ENCODE data around the gene PRKCH.

Gene PRKCH

GRCh38 chr14:61391119-61391518 lies 69.7 kb downstream of the PRKCH start:
- FAIRE-seq (peak; percentile 28), DNase-seq (ENCODE audit: insufficient read length, low spot score) (no peak)
- TF ChIP-seq POU2F2 (IDR thresholded peaks at IDR 0.05; ENCODE audit: low read depth, low read length) (no peak), TAF1 (IDR thresholded peaks at IDR 0.05; ENCODE audit: low read depth, low read length) (no peak), POLR2A (IDR thresholded peaks at IDR 0.05; ENCODE audit: low read depth, low read length) (no peak)

- TF ChIP-seq POU2F2 (IDR thresholded peaks at IDR 0.05; ENCODE audit: low read depth, low read length) (no peak), POLR2AphosphoS5 (IDR thresholded peaks at IDR 0.05; ENCODE audit: low read depth, low read length) (no peak), PAX5 (IDR thresholded peaks at IDR 0.05; ENCODE audit: insufficient read depth, low read length, severe bottlenecking) (no peak), POLR2A (IDR thresholded peaks at IDR 0.05; ENCODE audit: low read depth, low read length) (no peak), SPI1 (IDR thresholded peaks at IDR 0.05; ENCODE audit: low read depth, low read length) (no peak)
- peak; percentile 50 for FAIRE-seq
Measured at GRCh38 chr14:61392297-61392696, 70.9 kb downstream of the PRKCH start.

DNA sequence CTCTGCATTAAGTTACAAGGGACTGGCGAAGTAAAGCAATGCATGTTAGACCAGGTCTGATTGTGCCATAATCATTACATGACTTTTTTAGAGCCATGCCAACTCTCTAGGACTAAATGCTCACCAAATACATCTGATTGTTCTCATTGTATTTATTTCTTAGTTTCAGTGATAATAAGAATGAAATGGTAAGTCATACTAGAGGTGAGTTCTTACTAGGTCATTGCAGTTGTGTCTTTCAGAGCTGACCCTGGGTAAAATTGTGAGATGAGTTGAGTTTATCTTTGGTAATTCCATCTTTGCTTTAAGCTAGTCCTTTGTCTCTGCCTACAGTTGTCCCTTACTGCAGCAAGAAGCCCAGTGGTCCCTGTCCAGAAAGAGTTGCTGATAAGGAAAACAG lies 73.2 kb downstream of the PRKCH start:
- DNase-seq (ENCODE audit: insufficient read length, low spot score) (no peak), FAIRE-seq (peak; percentile 66)
- no peak for TF ChIP-seq POU2F2 (IDR thresholded peaks at IDR 0.05; ENCODE audit: low read depth, low read length)
- TF ChIP-seq TAF1 (IDR thresholded peaks at IDR 0.05; ENCODE audit: low read depth, low read length) = no peak
- TF ChIP-seq PAX5 (IDR thresholded peaks at IDR 0.05; ENCODE audit: insufficient read depth, low read length, severe bottlenecking) = no peak
- no peak for TF ChIP-seq POLR2A (IDR thresholded peaks at IDR 0.05; ENCODE audit: low read depth, low read length)
- no peak for TF ChIP-seq SPI1 (IDR thresholded peaks at IDR 0.05; ENCODE audit: low read depth, low read length)
- TF ChIP-seq POLR2AphosphoS5 (IDR thresholded peaks at IDR 0.05; ENCODE audit: low read depth, low read length) = no peak

More at GRCh38 chr14:61392297-61392696, 70.9 kb downstream of the PRKCH start:
- DNase-seq (ENCODE audit: insufficient read length, low spot score) = no peak

GRCh38 chr14:61395115-61395725 lies 73.8 kb downstream of the PRKCH start:
- FAIRE-seq = peak; percentile 55
- TF ChIP-seq POLR2AphosphoS5 (IDR thresholded peaks at IDR 0.05; ENCODE audit: low read depth, low read length) = no peak
- no peak for DNase-seq (ENCODE audit: insufficient read length, low spot score)

- no peak for TF ChIP-seq SPI1 (IDR thresholded peaks at IDR 0.05; ENCODE audit: low read depth, low read length)
- TF ChIP-seq POLR2AphosphoS5 (IDR thresholded peaks at IDR 0.05; ENCODE audit: low read depth, low read length) = no peak
- TF ChIP-seq PAX5 (IDR thresholded peaks at IDR 0.05; ENCODE audit: insufficient read depth, low read length, severe bottlenecking) = no peak
- TF ChIP-seq POU2F2 (IDR thresholded peaks at IDR 0.05; ENCODE audit: low read depth, low read length) = no peak
- no peak for TF ChIP-seq POLR2A (IDR thresholded peaks at IDR 0.05; ENCODE audit: low read depth, low read length)
- TF ChIP-seq TAF1 (IDR thresholded peaks at IDR 0.05; ENCODE audit: low read depth, low read length) = no peak
- FAIRE-seq (peak; percentile 45), DNase-seq (ENCODE audit: insufficient read length, low spot score) (no peak)
Measured at GRCh38 chr14:61396279-61396678, 74.9 kb downstream of the PRKCH start.

GRCh38 chr14:61396694-61397093 lies 75.3 kb downstream of the PRKCH start:
- no peak for FAIRE-seq
- TF ChIP-seq SPI1 (IDR thresholded peaks at IDR 0.05; ENCODE audit: low read depth, low read length) (no peak), TAF1 (IDR thresholded peaks at IDR 0.05; ENCODE audit: low read depth, low read length) (no peak)
- no peak for DNase-seq (ENCODE audit: insufficient read length, low spot score)

- DNase-seq (ENCODE audit: insufficient read length, low spot score) (no peak), FAIRE-seq (no peak)
- no peak for TF ChIP-seq POLR2A (IDR thresholded peaks at IDR 0.05; ENCODE audit: low read depth, low read length)
- TF ChIP-seq POLR2AphosphoS5 (IDR thresholded peaks at IDR 0.05; ENCODE audit: low read depth, low read length) = no peak
- TF ChIP-seq POU2F2 (IDR thresholded peaks at IDR 0.05; ENCODE audit: low read depth, low read length) = no peak
- no peak for TF ChIP-seq SPI1 (IDR thresholded peaks at IDR 0.05; ENCODE audit: low read depth, low read length)
- TF ChIP-seq PAX5 (IDR thresholded peaks at IDR 0.05; ENCODE audit: insufficient read depth, low read length, severe bottlenecking) = no peak
- TF ChIP-seq TAF1 (IDR thresholded peaks at IDR 0.05; ENCODE audit: low read depth, low read length) = no peak
Measured at GRCh38 chr14:61397615-61398014, 76.2 kb downstream of the PRKCH start.

GRCh38 chr14:61398221-61398620 lies 76.8 kb downstream of the PRKCH start:
- FAIRE-seq (no peak), DNase-seq (ENCODE audit: insufficient read length, low spot score) (no peak)
- no peak for TF ChIP-seq POLR2A (IDR thresholded peaks at IDR 0.05; ENCODE audit: low read depth, low read length)
- TF ChIP-seq TAF1 (IDR thresholded peaks at IDR 0.05; ENCODE audit: low read depth, low read length) = no peak

GRCh38 chr14:61399365-61399764 lies 78.0 kb downstream of the PRKCH start:
- TF ChIP-seq POU2F2 (IDR thresholded peaks at IDR 0.05; ENCODE audit: low read depth, low read length) (no peak), POLR2AphosphoS5 (IDR thresholded peaks at IDR 0.05; ENCODE audit: low read depth, low read length) (no peak), PAX5 (IDR thresholded peaks at IDR 0.05; ENCODE audit: insufficient read depth, low read length, severe bottlenecking) (no peak), TAF1 (IDR thresholded peaks at IDR 0.05; ENCODE audit: low read depth, low read length) (no peak), POLR2A (IDR thresholded peaks at IDR 0.05; ENCODE audit: low read depth, low read length) (no peak), SPI1 (IDR thresholded peaks at IDR 0.05; ENCODE audit: low read depth, low read length) (no peak)
- FAIRE-seq (no peak), DNase-seq (ENCODE audit: insufficient read length, low spot score) (no peak)

DNA sequence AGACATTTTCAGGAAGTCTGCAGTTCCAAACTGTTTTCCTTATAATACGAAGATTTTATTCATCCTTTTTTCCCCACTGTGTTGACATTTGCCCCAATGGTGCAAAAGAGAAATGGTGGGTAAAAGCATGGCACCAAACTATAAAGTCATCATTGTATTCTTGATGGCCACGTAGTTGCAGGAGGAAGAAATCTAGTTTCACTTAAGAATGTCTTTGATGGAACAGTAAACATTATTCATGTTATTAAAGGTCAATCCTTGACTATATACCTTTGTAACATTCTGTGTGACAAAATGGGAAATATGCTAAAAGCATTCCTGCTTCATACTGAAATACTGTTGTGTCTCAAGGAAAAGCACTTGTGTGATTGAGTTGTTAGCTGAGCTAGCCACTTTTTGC lies 80.1 kb downstream of the PRKCH start:
- TF ChIP-seq TAF1 (IDR thresholded peaks at IDR 0.05; ENCODE audit: low read depth, low read length) (no peak), POLR2AphosphoS5 (IDR thresholded peaks at IDR 0.05; ENCODE audit: low read depth, low read length) (no peak), PAX5 (IDR thresholded peaks at IDR 0.05; ENCODE audit: insufficient read depth, low read length, severe bottlenecking) (no peak), POLR2A (IDR thresholded peaks at IDR 0.05; ENCODE audit: low read depth, low read length) (no peak), POU2F2 (IDR thresholded peaks at IDR 0.05; ENCODE audit: low read depth, low read length) (no peak), SPI1 (IDR thresholded peaks at IDR 0.05; ENCODE audit: low read depth, low read length) (no peak)
- peak; percentile 50 for FAIRE-seq

DNA sequence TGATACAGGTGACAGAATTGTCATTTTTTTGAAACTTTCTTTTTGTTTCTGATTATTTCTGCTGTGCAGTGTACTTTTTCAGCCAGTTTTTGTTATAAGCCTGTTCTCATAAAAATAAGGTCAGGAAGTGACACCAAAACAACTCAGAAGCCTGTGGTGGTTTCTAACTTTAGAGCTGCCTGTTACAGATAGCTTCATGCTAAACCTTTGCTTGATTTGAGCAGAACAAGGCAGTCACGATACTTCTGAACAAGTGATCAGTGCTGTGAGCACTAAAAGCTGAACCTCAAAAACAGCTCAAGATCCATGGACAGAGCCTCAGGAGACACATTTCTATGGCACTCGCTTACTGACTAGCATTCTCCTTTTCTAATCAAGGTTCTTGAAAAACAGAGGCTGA lies 82.0 kb downstream of the PRKCH start:
- FAIRE-seq (peak; percentile 85), DNase-seq (ENCODE audit: insufficient read length, low spot score) (no peak)
- TF ChIP-seq POLR2AphosphoS5 (IDR thresholded peaks at IDR 0.05; ENCODE audit: low read depth, low read length) = no peak
- no peak for TF ChIP-seq PAX5 (IDR thresholded peaks at IDR 0.05; ENCODE audit: insufficient read depth, low read length, severe bottlenecking)

More for the DNA sequence above, 80.1 kb downstream of the PRKCH start:
- no peak for DNase-seq (ENCODE audit: insufficient read length, low spot score)
